ENCODE measurements around the gene EFCC1. TPM values are rescaled to one million over a fixed set of nuclear protein-coding genes. Genes with fewer than 3 reads are reported as not detected.
"Not testable (repeated sequence)": the region's sequence is repeated elsewhere in the genome, so short reads cannot be mapped to it uniquely, and the experiment has no call there.

The EFCC1 gene
- total RNA-seq, 2 donors from 2014 or later, result 1.1 to 2.3 TPM

- intact Hi-C loops (cut with DNase I), result no loop called here
- DNase-seq, result no peak
- no peak for ATAC-seq
Measured at GRCh38 chr3:129061888-129062834, 61.1 kb downstream of the EFCC1 start.

GRCh38 chr3:129063091-129063640, 62.1 kb downstream of the EFCC1 start:
- intact Hi-C loops (cut with DNase I), result no loop called here
- no peak for ATAC-seq

GRCh38 chr3:129063841-129064482, 62.9 kb downstream of the EFCC1 start:
- intact Hi-C loops (cut with DNase I), result no loop called here
- DNase-seq (no peak), ATAC-seq (no peak)

More at GRCh38 chr3:129063091-129063640, 62.1 kb downstream of the EFCC1 start:
- no peak for DNase-seq

GRCh38 chr3:129065016-129065719, 64.1 kb downstream of the EFCC1 start:
- intact Hi-C loops (cut with DNase I), result no loop called here
- DNase-seq, result no peak
- no peak for ATAC-seq

GRCh38 chr3:129065720-129066073, 64.6 kb downstream of the EFCC1 start:
- DNase-seq (no peak), ATAC-seq (no peak)
- intact Hi-C loops (cut with DNase I), result no loop called here

- DNase-seq; ATAC-seq; intact Hi-C loops (cut with DNase I): not testable (repeated sequence)
Measured at GRCh38 chr3:129067719-129068118, 66.6 kb downstream of the EFCC1 start.

- intact Hi-C loops (cut with DNase I), result no loop called here
- DNase-seq, result no peak
- ATAC-seq, result peak; percentile 73 to 81
Measured at GRCh38 chr3:129068291-129068886, 67.3 kb downstream of the EFCC1 start.

GRCh38 chr3:129069313-129070085, 68.4 kb downstream of the EFCC1 start:
- DNase-seq; ATAC-seq; intact Hi-C loops (cut with DNase I): not testable (repeated sequence)

- intact Hi-C loops (cut with DNase I), result no loop called here
- ATAC-seq (no peak), DNase-seq (no peak)
Measured at GRCh38 chr3:129070086-129070885, 69.2 kb downstream of the EFCC1 start.

GRCh38 chr3:129077222-129077621, 76.1 kb downstream of the EFCC1 start:
- DNase-seq, result no peak
- intact Hi-C loops (cut with DNase I), result no loop called here
- ATAC-seq, result no peak

GRCh38 chr3:129078510-129078909, 77.4 kb downstream of the EFCC1 start:
- intact Hi-C loops (cut with DNase I), result no loop called here
- ATAC-seq (no peak), DNase-seq (no peak)

- DNase-seq (no peak), ATAC-seq (no peak)
- intact Hi-C loops (cut with DNase I), result no loop called here
Measured at GRCh38 chr3:129081503-129081902, 80.4 kb downstream of the EFCC1 start.

GRCh38 chr3:129082026-129082425, 80.9 kb downstream of the EFCC1 start:
- DNase-seq, result no peak
- no peak for ATAC-seq
- intact Hi-C loops (cut with DNase I), result no loop called here

- ATAC-seq (no peak), DNase-seq (no peak)
- intact Hi-C loops (cut with DNase I), result no loop called here
Measured at GRCh38 chr3:129084501-129084900, 83.4 kb downstream of the EFCC1 start.

- intact Hi-C loops (cut with DNase I), result no loop called here
- DNase-seq (no peak), ATAC-seq (no peak)
Measured at GRCh38 chr3:129085165-129085715, 84.1 kb downstream of the EFCC1 start.

GRCh38 chr3:129085818-129086217, 84.7 kb downstream of the EFCC1 start:
- intact Hi-C loops (cut with DNase I), result loop anchor here in 1 of 2 donors (2.0 kb wide), 2 partner anchors 33 to 115 kb away; no protein-coding TSS in a partner anchor
- no peak for ATAC-seq
- DNase-seq, result no peak

GRCh38 chr3:129087138-129087702, 86.1 kb downstream of the EFCC1 start:
- DNase-seq (peak; percentile 63), ATAC-seq (peak; percentile 50 to 70)
- intact Hi-C loops (cut with DNase I), result loop anchor here in 1 of 2 donors (2.0 kb wide), 2 partner anchors 34 to 116 kb away; no protein-coding TSS in a partner anchor

Measured in left cardiac atrium (tissue), 4 donors.